A549 (cell line): Measurements from ENCODE around the gene SRPX2. TPM values are rescaled to one million over a fixed set of nuclear protein-coding genes. Genes with fewer than 3 reads are reported as not detected.
"Not testable (repeated sequence)": the region's sequence is repeated elsewhere in the genome, so short reads cannot be mapped to it uniquely, and the experiment has no call there.

Source experiments
- ATAC-seq, 2 experiments: fragments of 200-7000 bp in 1 of 2; fragments of >200 bp in 1 of 2; cut with Nextera tagmentation in 1 of 2; cut with Tn5 transposase in 1 of 2; 3 replicates each; pipeline versions ENCODE4 v1.8.0 to v1.9.1; 2018 to 2020; ENCODE audit warnings: mild to moderate bottlenecking in 1 of 2, moderate library complexity in 1 of 2
- CTCF ChIA-PET: fragments of 300-600 bp; sonication (Branson Sonifier 250); formaldehyde crosslinking; extraction: SDS; loops from one replicate; lab custom pipeline; 2021; ENCODE audit warnings: antibody characterized with exemption, inconsistent platforms; lab: Yijun Ruan, JAX
- POLR2A ChIA-PET: fragments of 350-600 bp; formaldehyde crosslinking; extraction: SDS; loops from one replicate; lab custom pipeline; 2021; ENCODE audit warnings: antibody characterized with exemption, inconsistent platforms; lab: Yijun Ruan, JAX
- DNase-seq, 2 experiments: peaks; one replicate each; pipeline versions ENCODE4 v3.0.0 to v3.0.0-alpha.2; 2011 to 2016; ENCODE audit warnings: low read depth in 1 of 2, low spot score in 1 of 2
- FAIRE-seq: peaks from 2 replicates; lab custom pipeline; 2011; peaks lifted over from hg19 to GRCh38; lab: Jason Lieb, UNC
- H3K27ac ChIP-seq, 2 experiments: fragments of >200 bp; sonication (Bioruptor Twin); formaldehyde crosslinking; 3 replicates each; pipeline ENCODE4 v1.5.1; 2016 to 2017
- H3K4me1 ChIP-seq: fragments of >200 bp; sonication (Bioruptor Twin); formaldehyde crosslinking; 3 replicates; pipeline ENCODE4 v1.6.1; 2016
- H3K4me2 ChIP-seq: fragments of >200 bp; sonication (Bioruptor Twin); formaldehyde crosslinking; 3 replicates; pipeline ENCODE4 v1.6.1; 2016
- H3K4me3 ChIP-seq: fragments of >200 bp; sonication (Bioruptor Twin); formaldehyde crosslinking; 3 replicates; pipeline ENCODE4 v1.5.1; 2016
- H3K9me3 ChIP-seq: fragments of >200 bp; sonication (Bioruptor Twin); formaldehyde crosslinking; 3 replicates; pipeline ENCODE4 v1.6.1; 2016
- BHLHE40 ChIP-seq: IDR thresholded peaks from 2 replicates; pipeline ENCODE4 v1.6.1; 2012; ENCODE audit warnings: low read depth, low read length, inconsistent platforms
- CBX2 ChIP-seq: fragments of 200-600 bp; sonication (generic); IDR thresholded peaks from 2 replicates; pipeline ENCODE4 v1.6.1; 2016; ENCODE audit warnings: low read depth, mild to moderate bottlenecking, borderline replicate concordance
- CHD2 ChIP-seq: fragments of 150-350 bp; IDR thresholded peaks from 2 replicates; pipeline ENCODE4 v1.6.1; 2014; ENCODE audit warnings: low read length; ENCODE audit not compliant: partially characterized antibody
- EHMT2 ChIP-seq: fragments of 200-600 bp; sonication (generic); IDR thresholded peaks from 2 replicates; pipeline ENCODE4 v1.6.1; 2016; ENCODE audit warnings: antibody characterized with exemption, low read depth, mild to moderate bottlenecking, moderate library complexity
- EP300 ChIP-seq, 2 experiments: fragments of >200 bp; sonication (Bioruptor Twin); formaldehyde crosslinking; IDR thresholded peaks; 2 replicates in 1 of 2; 3 replicates in 1 of 2; pipeline ENCODE4 v1.6.1; 2016 to 2017
- ESRRA ChIP-seq: fragments of 150-350 bp; IDR thresholded peaks from 2 replicates; pipeline ENCODE4 v1.6.1; 2014; ENCODE audit warnings: mild to moderate bottlenecking, low read length, borderline replicate concordance
- JUN ChIP-seq, 2 experiments: fragments of >200 bp; sonication (Bioruptor Twin); formaldehyde crosslinking; IDR thresholded peaks; 2 replicates in 1 of 2; 3 replicates in 1 of 2; pipeline ENCODE4 v1.6.1; 2016 to 2017
- KDM1A ChIP-seq: fragments of 200-600 bp; sonication (generic); IDR thresholded peaks from 2 replicates; pipeline ENCODE4 v1.6.1; 2016; ENCODE audit warnings: low read depth, mild to moderate bottlenecking
- KDM5A ChIP-seq: fragments of 200-600 bp; sonication (generic); IDR thresholded peaks from 2 replicates; pipeline ENCODE4 v1.6.1; 2016; ENCODE audit warnings: antibody characterized with exemption, mild to moderate bottlenecking
- MAZ ChIP-seq: fragments of 150-350 bp; IDR thresholded peaks from 2 replicates; pipeline ENCODE4 v1.6.1; 2014; ENCODE audit warnings: antibody characterized with exemption, low read depth, low read length, borderline replicate concordance
- POLR2AphosphoS2 ChIP-seq: conservative IDR thresholded peaks from 2 replicates; pipeline ENCODE4 v1.6.1; 2012; ENCODE audit warnings: low read length, improper control_type of control experiment, inconsistent platforms
- WGBS: methylation state at CpG from one replicate; pipeline ENCODE4 v1.1.6; 2017; ENCODE audit errors: missing lambda C conversion rate; 5-methylcytosine and 5-hydroxymethylcytosine counted together
- polyA plus RNA-seq, 4 experiments: library from polyadenylated mRNA; depleted of rRNA in 3 of 4; stranded (reverse); fragments of >200 nt; fragmentation: RNase III in 1 of 4; extraction: RNeasy Plus Mini Kit Qiagen cat#74134 plus additional on column Dnase treatment in 1 of 4; gene quantifications; 2 replicates in 3 of 4; 3 replicates in 1 of 4; pipeline ENCODE4 v1.2.3, GENCODE V29; 2011 to 2017
- TF ChIP-seq, protein P1 (sequence below): fragments of 150-350 bp; IDR thresholded peaks from 2 replicates; pipeline ENCODE4 v1.6.1; 2014; ENCODE audit warnings: low read depth, mild to moderate bottlenecking, low read length
- TF ChIP-seq, protein P2 (sequence below): fragments of >200 bp; sonication (Bioruptor Twin); formaldehyde crosslinking; IDR thresholded peaks from 3 replicates; pipeline ENCODE4 v1.5.1; 2016

Gene SRPX2
- polyA plus RNA-seq, 2 of the 4 experiments (the other 2 are of a cell fraction), result 2.3 to 6.7 TPM

DNA sequence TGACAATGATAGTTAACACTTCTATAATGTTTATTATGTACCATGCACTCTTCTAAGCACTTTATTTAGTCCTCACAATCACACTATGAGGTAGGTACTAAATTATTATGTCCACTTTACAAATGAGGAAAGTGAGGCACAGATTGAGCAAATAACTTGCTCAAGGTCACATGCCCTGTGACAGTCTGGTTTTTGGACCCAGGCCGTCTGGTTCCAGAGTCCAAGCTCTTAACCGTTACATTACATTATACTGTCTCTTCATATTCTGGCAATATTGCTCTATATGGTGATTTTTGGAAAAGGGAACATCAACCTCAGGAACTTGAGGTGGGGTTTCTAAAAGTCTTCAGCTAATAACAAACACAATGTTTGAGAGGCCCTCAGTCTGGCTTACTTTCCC lies 75.1 kb downstream of the SRPX2 start:
- H3K4me2 ChIP-seq, result no peak overlapping the region
- FAIRE-seq (peak; percentile 49), ATAC-seq (no peak)
- H3K4me3 ChIP-seq, result no peak overlapping the region
- no peaks in the 10 kb centered on the region for H3K9me3 ChIP-seq
- peaks cover 6% of the 10 kb centered on the region; the same call in 2 of the 3 replicates for H3K4me1 ChIP-seq
- H3K27ac ChIP-seq, result no peak overlapping the region
- TF ChIP-seq CBX2, result no peak
- TF ChIP-seq CHD2, result no peak
- TF ChIP-seq MAZ, result no peak
- TF ChIP-seq, all 56 proteins: peak for 0
- ChIA-PET POLR2A (no interaction called here), CTCF (interaction anchor here (1.0 to 1.1 kb wide), 2 partner anchors 48 to 49 kb away, joined by 3 read pairs; no protein-coding TSS in a partner anchor)
- WGBS, result 77% methylated on average over 2 of the region's 2 CpGs
- DNase-seq, result no peak

DNA sequence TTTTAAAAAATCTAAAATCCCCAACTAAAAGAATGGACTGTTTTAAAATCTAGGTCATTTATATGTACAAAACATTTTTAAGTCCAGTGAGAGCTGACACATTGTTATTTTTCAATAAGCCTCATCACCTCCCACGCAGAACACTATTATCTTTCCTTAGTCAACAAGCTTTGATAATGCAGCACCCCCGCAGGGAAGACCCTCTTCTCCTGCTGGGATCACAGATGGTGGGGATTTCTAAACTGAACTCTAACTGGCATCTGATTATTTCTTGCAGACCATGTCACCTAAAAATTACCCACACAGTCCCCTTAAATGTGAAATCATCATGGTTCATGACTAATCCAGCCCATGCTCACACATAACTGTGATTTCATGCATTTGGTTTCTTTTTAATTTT lies 76.3 kb downstream of the SRPX2 start:
- 79% methylated on average over 2 of the region's 2 CpGs for WGBS
- H3K27ac ChIP-seq, result no peak overlapping the region
- POLR2A ChIA-PET, result no interaction called here
- DNase-seq, result no peak
- peak; percentile 61 for FAIRE-seq
- CTCF ChIA-PET, result interaction anchor here (0.9 to 1.7 kb wide), 2 partner anchors 34 to 53 kb away, joined by 3 to 4 read pairs; no protein-coding TSS in a partner anchor
- no peak for ATAC-seq
- no peaks in the 10 kb centered on the region for H3K9me3 ChIP-seq
- no peak for TF ChIP-seq KDM1A
- no peak for TF ChIP-seq EP300 (IDR thresholded peaks at IDR 0.05)
- TF ChIP-seq, protein P1, sequence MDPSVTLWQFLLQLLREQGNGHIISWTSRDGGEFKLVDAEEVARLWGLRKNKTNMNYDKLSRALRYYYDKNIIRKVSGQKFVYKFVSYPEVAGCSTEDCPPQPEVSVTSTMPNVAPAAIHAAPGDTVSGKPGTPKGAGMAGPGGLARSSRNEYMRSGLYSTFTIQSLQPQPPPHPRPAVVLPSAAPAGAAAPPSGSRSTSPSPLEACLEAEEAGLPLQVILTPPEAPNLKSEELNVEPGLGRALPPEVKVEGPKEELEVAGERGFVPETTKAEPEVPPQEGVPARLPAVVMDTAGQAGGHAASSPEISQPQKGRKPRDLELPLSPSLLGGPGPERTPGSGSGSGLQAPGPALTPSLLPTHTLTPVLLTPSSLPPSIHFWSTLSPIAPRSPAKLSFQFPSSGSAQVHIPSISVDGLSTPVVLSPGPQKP, result no peak
- no peak for TF ChIP-seq ESRRA
- no peak for TF ChIP-seq POLR2AphosphoS2
- TF ChIP-seq, protein P2, sequence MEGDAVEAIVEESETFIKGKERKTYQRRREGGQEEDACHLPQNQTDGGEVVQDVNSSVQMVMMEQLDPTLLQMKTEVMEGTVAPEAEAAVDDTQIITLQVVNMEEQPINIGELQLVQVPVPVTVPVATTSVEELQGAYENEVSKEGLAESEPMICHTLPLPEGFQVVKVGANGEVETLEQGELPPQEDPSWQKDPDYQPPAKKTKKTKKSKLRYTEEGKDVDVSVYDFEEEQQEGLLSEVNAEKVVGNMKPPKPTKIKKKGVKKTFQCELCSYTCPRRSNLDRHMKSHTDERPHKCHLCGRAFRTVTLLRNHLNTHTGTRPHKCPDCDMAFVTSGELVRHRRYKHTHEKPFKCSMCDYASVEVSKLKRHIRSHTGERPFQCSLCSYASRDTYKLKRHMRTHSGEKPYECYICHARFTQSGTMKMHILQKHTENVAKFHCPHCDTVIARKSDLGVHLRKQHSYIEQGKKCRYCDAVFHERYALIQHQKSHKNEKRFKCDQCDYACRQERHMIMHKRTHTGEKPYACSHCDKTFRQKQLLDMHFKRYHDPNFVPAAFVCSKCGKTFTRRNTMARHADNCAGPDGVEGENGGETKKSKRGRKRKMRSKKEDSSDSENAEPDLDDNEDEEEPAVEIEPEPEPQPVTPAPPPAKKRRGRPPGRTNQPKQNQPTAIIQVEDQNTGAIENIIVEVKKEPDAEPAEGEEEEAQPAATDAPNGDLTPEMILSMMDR, result no peak
- H3K4me2 ChIP-seq, result no peak overlapping the region
- peaks cover 6% of the 10 kb centered on the region; the same call in 2 of the 3 replicates for H3K4me1 ChIP-seq
- H3K4me3 ChIP-seq, result no peak overlapping the region

DNA sequence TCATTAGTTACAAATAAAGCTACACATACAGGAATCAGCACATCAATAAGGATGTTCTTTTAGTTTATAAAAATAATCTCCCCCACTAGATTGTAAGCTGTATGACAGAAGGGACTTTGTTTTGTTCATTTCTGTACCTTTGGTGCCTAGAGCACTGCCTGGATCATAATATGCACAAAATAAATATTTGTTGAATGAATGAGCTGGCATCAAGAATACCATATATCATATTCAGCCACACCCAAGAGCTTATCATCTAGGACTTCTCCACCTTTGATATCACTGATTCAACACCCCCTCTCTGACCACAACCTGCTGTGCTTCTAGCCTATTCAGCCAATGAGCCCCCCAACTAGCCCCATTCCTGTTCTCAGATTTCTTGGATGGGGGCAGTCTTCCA lies 77.3 kb downstream of the SRPX2 start:
- CTCF ChIA-PET, result interaction anchor here (1.0 to 1.7 kb wide), 2 partner anchors 35 to 47 kb away, joined by 4 to 5 read pairs; no protein-coding TSS in a partner anchor
- H3K4me2 ChIP-seq, result 0 out of 3 replicates have a peak overlapping the region, but pooled peaks have one; percentile 21
- ATAC-seq (no peak), FAIRE-seq (peak; percentile 79), DNase-seq (peak in 1 of 2 experiments; percentile 8)
- POLR2A ChIA-PET, result no interaction called here
- no peak overlapping the region for H3K4me3 ChIP-seq
- H3K4me1 ChIP-seq, result peaks cover 6% of the 10 kb centered on the region; the same call in 2 of the 3 replicates
- TF ChIP-seq ESRRA, result no peak
- TF ChIP-seq EHMT2, result no peak
- TF ChIP-seq JUN (IDR thresholded peaks at IDR 0.05), result no peak
- no peak for TF ChIP-seq BHLHE40
- TF ChIP-seq CBX2, result no peak
- TF ChIP-seq KDM5A, result no peak
- no peaks in the 10 kb centered on the region for H3K9me3 ChIP-seq
- no peak overlapping the region for H3K27ac ChIP-seq

DNA sequence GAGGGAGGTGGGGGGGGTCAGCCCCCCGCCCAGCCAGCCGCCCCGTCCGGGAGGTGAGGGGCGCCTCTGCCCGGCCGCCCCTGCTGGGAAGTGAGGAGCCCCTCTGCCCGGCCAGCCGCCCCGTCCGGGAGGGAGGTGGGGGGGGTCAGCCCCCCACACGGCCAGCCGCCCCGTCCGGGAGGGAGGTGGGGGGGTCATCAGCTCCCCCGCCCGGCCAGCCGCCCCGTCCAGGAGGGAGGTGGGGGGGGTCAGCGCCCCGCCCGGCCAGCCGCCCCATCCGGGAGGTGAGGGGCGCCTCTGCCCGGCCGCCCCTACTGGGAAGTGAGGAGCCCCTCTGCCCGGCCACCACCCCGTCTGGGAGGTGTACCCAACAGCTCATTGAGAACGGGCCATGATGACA lies 80.0 kb downstream of the SRPX2 start:
- H3K27ac ChIP-seq, CTCF ChIA-PET, ATAC-seq, H3K4me3 ChIP-seq, H3K4me1 ChIP-seq, FAIRE-seq, DNase-seq, H3K4me2 ChIP-seq, POLR2A ChIA-PET, H3K9me3 ChIP-seq: not testable (repeated sequence)
- WGBS, result no CpG with 5 or more reads among the region's 30 CpGs

Other genes with a start within 250 kb of the SRPX2 start
- gene PCDH19, start 233.9 kb upstream of the SRPX2 start, polyA plus RNA-seq (2011; rRNA removed), result 0.01 and 0.03 TPM in 2 replicates
- 0.01 TPM in 3 replicates for gene PCDH19, start 233.9 kb upstream of the SRPX2 start, polyA plus RNA-seq (2017; fragmentation: RNase III; extraction: RNeasy Plus Mini Kit Qiagen cat#74134 plus additional on column Dnase treatment)
- not detected in 2 replicates for gene TNMD, start 59.3 kb upstream of the SRPX2 start, polyA plus RNA-seq (2011; rRNA removed)
- gene TNMD, start 59.3 kb upstream of the SRPX2 start, polyA plus RNA-seq (2017; fragmentation: RNase III; extraction: RNeasy Plus Mini Kit Qiagen cat#74134 plus additional on column Dnase treatment), result not detected in 3 replicates
- 61.4 and 71.1 TPM in 2 replicates for gene TSPAN6, start 7.4 kb upstream of the SRPX2 start, polyA plus RNA-seq (2011; rRNA removed)
- 41.1 to 51.7 TPM (median 46.0 TPM) in 3 replicates for gene TSPAN6, start 7.4 kb upstream of the SRPX2 start, polyA plus RNA-seq (2017; fragmentation: RNase III; extraction: RNeasy Plus Mini Kit Qiagen cat#74134 plus additional on column Dnase treatment)
- gene SYTL4, start 87.9 kb downstream of the SRPX2 start, polyA plus RNA-seq (2011; rRNA removed), result 3.9 and 4.3 TPM in 2 replicates
- 3.1 to 3.6 TPM (median 3.3 TPM) in 3 replicates for gene SYTL4, start 87.9 kb downstream of the SRPX2 start, polyA plus RNA-seq (2017; fragmentation: RNase III; extraction: RNeasy Plus Mini Kit Qiagen cat#74134 plus additional on column Dnase treatment)
- 47.0 and 59.2 TPM in 2 replicates for gene CSTF2, start 176.2 kb downstream of the SRPX2 start, polyA plus RNA-seq (2011; rRNA removed)
- gene CSTF2, start 176.2 kb downstream of the SRPX2 start, polyA plus RNA-seq (2017; fragmentation: RNase III; extraction: RNeasy Plus Mini Kit Qiagen cat#74134 plus additional on column Dnase treatment), result 32.9 to 36.0 TPM (median 33.2 TPM) in 3 replicates
- gene NOX1, start 230.2 kb downstream of the SRPX2 start, polyA plus RNA-seq (2011; rRNA removed), result 1.4 and 2.4 TPM in 2 replicates
- 0.07 TPM in 1 of 3 replicates, not detected in the others for gene NOX1, start 230.2 kb downstream of the SRPX2 start, polyA plus RNA-seq (2017; fragmentation: RNase III; extraction: RNeasy Plus Mini Kit Qiagen cat#74134 plus additional on column Dnase treatment)